Measurements from ENCODE around the gene ACP6.

DNA sequence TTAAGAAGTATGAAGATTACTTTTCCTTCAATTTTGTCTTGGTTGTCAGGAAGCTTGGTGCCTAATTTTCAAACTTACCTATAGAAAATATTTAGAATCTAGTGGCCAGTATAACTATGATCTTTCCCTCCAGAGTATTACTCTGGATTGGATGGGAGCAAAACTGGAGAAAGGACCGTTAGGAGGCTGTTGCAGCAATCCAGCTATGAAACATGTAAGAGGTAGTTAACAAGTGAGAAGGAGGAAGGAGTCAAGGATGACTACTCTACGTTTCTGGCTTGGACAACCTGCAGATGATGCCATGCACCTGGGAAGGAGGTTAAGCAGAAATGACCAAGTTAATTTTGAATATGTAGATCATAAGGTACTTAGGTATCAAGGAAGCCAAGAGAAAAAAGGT, 3.5 kb upstream of the ACP6 start:
- no peak for TF ChIP-seq CTCF (IDR thresholded peaks at IDR 0.05)
- TF ChIP-seq POLR2AphosphoS5 (IDR thresholded peaks at IDR 0.05; ENCODE audit: low read depth, low read length): no peak

Measured in Panc1 (cell line).